ENCODE results near the gene VAPA.
"Not testable (repeated sequence)": the region's sequence is repeated elsewhere in the genome, so short reads cannot be mapped to it uniquely, and the experiment has no call there.

VAPA gene

DNA sequence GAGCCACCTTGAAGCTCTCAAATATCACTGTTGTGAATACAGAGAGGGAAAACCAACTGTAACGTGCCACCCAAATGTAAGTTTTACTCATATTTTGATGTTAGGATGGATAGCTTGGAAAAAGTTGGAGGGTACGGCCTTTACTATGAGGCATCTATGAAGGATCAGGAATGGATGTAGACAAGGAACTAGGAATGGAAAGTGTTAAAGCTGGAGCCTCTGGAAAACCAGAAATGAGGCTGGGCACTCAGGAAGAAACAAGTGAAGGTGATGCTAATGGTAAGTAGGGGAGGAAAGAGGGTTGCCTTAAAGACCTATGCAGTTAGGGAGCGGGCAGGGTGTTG lies 27.8 kb upstream of the VAPA start:
- DNase-seq (ENCODE audit: low spot score): no peak

DNA sequence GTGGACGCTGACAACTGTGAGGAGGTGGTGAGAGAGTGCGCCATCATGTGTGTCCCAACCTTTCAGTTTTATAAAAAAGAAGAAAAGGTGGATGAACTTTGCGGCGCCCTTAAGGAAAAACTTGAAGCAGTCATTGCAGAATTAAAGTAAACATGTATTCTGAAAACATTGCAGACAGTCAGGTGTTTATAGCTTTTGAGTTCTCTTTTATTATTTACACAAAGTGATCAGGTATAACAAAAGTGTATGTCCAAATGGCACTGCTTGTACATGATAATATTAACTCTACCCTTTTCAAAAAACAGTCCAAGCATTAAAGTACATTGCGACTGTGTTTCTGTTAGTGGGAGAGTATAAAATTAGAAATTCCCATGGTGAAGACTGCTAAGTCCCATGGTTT lies 25.8 kb upstream of the VAPA start:
- no peak for DNase-seq (ENCODE audit: low spot score)

DNA sequence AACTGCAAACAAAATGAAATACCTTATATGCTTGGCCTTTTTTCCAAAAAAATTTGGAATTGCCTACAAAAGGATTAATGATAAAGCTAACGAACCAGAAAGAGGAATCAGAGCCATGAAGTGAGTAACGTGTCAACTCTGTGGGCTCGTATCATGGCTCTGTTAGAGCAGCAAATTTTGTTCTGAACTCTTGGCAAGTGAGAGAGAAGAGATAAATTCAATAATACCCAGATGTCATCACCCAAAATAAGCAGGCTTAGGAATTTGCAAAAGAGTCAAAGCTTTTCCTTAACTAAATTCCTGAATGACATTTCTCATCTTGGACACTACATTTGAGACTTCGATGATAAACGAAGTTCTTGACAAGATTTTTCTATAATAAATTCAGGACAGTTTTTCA lies 23.6 kb upstream of the VAPA start:
- no peak for DNase-seq (ENCODE audit: low spot score)

DNA sequence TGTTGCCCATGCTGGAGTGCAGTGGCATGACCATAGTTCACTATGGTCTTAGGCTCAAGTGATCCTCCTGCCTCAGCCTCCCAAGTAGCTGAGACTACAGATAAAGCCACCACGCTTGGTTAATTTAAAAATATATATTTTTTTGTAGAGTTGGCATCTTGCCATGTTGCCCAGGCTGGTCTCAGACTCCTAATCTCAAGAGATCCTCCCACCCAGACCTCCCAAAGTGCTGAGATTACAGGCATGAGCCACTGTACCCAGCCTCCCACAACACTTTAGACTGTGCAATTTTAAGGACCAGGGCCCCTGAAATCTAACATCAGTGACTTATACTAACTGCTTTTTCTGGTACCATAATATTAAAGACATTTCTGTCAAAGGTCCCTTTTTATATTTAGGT lies 22.9 kb upstream of the VAPA start:
- DNase-seq (ENCODE audit: low spot score): no peak

DNA sequence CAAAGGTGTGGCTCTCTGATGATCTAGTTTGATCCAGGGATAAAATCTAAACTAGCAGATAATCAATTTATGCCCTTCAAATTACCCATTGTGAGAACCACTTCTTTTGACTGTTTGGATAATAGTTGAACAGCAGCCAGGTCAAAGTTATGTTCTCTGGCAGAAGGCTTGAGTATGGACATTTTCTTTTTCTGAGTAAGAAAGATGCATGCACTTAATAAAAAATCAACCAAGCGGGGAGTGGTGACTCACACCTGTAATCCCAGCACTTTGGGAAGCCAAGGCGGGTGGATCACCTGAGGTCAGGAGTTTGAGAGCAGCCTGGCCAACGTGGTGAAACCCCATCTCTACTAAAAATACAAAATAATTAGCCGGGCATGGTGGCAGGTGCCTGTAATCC lies 22.3 kb upstream of the VAPA start:
- not testable (repeated sequence) for DNase-seq (ENCODE audit: low spot score)

DNA sequence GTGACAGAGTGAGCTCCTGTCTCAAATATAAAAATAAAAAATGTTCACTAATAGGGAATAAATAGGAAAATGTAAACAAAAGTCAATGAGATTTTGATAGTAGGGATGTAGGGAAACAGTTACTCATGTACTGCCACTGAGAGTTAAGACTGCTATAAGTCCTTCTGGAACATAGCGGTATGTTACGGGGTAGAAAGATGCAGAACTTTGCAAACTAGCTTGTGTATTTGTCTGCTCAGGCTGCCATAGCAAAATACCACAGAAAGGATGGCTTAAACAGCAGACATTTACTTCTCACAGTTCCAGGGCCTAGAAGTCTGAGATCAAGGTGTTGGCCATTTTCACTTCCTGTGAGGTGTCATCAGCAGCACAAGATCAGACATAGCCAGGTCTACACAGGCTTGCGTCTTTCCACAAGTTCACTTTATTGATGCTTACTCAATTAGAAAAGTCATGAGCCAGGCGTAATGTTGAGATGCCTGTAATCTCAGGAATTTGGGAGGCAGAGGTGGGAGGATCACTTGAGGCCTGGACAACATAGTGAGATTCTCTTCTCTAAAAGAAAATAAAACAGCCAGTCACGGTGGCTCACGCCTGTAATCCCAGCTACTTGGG lies 19.3 kb upstream of the VAPA start:
- DNase-seq (ENCODE audit: low spot score): no peak

DNA sequence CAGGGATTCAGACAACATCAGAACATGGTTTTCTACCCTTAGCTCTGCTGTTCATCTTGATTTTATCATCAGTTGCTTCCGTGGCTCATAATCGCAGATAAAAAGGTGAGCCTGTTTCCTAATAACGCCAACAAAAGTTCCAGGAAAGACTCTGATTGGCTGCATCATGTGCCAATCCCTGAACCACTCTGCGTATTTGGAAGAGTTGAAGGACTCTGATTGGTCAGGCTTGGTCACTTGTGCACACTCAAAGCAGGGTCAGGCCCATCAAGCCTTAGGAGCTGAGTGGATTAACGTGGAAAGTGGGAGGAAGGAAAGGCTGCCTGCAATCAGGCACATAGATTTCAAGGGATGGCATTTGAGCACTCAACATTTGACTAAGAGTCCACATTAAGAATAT lies 16.7 kb upstream of the VAPA start:
- no peak for DNase-seq (ENCODE audit: low spot score)

DNA sequence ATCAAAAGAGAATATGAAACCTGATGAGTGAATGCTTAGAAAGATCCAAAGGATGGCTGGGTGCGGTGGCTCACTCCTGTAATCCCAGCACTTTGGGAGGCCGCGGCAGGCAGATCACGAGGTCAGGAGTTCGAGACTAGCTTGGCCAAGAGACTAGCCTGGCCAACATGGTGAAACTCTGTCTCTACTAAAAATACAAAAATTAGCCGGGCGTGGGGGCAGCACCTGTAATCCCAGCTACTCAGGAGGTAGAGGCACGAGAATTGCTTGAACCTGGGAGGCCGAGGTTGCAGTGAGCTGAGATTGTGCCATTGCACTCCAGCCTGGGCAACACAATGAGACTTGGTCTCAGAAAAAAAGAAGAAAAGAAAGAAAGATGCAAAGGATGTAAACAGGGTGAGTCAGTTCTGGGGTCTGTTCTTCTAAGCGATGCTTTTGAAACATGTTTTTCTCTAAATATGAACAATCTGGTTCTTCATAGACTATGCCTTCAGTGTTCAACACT lies 16.0 kb upstream of the VAPA start:
- not testable (repeated sequence) for DNase-seq (ENCODE audit: low spot score)

DNA sequence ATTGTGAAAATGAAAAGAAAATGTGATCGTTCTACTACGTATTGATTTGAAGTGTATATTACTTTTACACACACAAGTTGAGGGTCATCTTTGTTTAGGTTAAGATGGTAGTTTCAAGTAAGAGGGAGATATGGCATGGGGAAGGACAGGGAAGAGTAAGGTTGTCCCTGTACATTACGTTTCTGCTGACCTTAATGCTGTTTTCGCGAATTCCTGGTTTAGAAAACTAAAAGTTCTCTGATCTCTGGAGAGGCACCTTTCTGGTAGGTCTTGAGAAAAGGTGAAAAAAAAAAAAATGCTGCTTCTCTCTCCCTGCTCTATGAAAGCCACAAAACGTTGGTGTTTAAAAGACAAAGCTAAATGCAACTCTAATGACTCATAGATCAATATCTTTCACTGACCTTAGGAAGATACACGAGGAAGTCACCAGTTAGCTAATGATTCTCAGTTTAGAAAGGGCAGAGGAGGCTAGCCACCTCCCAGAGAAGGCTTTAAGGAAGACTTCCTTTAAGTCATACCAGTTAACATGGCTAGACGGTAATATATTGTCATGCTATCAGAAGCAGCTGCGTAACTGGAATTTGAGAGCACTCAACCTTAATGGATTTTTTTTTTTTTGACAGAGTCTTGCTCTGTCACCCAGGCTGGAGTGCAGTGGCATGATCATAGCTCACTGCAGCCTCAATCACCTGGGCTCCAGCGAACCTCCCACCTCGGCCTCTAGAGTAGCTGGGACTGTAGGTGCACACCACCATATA lies 14.8 kb upstream of the VAPA start:
- no peak for DNase-seq (ENCODE audit: low spot score)

DNA sequence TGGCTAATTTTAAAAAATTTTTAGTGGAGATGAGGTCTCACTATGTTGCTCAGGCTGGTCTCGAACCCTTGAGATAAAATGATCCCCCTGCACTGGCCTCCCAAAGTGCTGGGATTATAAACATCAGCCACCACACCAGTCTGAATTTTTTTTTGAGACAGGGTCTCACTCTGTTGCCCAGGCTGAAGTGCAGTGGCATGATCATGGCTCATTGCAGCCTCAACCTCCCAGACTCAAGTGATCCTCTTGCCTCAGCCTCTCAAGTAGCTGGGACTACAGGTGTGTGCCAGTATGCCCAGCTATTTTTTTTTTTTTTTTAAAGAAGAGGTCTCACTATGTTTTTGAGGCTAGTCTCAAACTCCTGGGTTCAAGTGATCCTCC lies 14.3 kb upstream of the VAPA start:
- not testable (repeated sequence) for DNase-seq (ENCODE audit: low spot score)

DNA sequence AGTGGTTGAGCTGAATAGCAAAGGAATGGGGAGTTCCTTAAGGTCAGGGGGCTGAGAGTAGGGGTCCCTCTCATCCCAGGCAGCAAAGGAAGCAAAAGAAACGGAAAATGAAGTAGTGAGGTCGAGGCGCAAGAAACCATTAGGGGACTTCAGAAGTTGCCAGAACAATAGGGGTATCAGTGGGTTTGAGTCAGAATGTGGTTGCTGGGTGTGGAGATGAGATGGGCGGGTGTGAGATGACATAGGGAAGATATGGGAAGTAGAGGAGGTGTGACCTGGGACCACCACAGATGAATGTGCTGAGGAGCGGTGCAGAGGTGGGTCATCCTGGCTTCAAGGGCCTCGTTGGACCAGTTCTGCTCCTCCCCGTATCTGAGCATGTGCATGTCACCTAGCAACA lies 13.1 kb upstream of the VAPA start:
- DNase-seq (ENCODE audit: low spot score): no peak

DNA sequence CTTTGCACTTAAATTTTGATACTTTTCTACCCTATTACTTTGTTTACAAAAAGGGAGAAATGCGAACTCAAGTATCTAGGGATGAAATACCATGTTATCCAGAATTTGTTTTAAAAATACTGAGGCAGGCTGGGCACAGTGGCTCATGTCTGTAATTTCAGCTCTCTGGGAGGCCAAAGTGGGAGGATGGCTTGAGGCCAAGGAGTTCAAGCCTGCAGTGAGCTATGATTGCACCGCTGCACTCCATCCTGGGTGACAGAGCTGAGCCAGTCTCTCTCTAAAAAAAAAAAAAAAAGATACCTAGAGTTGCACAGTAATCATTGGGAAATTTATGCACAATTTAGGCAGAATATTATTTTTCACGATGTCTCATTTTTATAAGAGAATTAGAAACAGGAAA lies 12.4 kb upstream of the VAPA start:
- no peak for DNase-seq (ENCODE audit: low spot score)

DNA sequence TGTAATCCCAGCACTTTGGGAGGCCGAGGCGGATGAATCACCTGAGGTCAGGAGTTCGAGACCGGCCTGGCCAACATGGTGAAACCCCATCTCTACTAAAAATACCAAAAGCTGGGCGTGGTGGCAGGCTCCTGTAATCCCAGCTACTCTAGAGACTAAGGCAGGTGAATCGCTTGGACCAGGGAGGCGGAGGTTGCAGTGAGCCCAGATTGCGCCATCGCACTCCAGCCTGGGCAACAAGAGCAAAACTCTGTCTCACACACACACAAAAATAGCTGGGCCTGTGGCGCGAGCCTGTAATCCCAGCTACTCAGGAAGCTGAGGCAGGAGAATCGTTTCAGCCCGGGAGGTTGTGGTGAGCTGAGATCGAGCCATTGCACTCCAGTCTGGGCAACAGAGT lies 11.6 kb upstream of the VAPA start:
- not testable (repeated sequence) for DNase-seq (ENCODE audit: low spot score)

DNA sequence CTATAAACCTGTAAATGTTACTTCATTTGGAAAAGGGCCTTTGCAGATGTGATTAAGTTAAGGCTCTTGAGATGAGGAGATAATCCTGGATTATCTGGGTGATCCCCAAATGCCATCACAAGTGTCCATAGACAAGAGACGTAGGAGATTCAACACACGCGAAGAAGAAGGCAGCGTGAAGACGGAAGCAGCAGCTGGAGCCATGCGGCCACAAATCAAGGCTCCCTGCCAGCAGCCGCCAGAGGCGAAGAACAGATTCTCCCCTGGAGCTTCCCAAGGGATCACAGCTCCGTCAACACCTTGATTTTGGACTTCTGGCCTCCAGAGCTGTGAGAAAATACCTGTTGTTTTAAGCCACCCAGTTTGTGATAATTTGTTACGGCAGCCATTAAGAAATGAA lies 11.0 kb upstream of the VAPA start:
- no peak for DNase-seq (ENCODE audit: low spot score)

DNA sequence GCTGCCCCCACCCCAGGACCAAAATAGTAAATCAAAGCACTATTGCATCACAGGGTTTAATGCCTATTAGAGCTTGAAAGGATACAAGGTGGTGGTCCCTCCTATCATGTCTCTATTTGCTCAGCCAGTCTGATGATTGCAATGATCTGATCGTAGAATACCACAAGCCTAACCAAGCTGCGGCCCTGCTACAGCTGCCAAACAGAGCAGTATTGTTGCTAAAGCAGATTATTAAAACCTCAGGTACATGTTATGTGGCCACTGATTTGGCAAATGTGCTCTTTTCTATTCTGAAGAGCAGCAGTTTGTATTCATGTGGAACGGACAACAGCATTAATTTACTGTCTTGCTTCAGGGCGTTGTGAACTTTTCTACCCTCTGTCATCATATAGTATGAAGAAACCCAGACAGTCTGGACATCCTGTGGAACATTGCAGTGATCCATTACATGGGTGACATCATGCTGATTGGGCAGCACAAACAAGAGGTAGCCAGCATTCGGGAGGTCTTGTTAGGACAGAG lies 8.4 kb upstream of the VAPA start:
- DNase-seq (ENCODE audit: low spot score): no peak

DNA sequence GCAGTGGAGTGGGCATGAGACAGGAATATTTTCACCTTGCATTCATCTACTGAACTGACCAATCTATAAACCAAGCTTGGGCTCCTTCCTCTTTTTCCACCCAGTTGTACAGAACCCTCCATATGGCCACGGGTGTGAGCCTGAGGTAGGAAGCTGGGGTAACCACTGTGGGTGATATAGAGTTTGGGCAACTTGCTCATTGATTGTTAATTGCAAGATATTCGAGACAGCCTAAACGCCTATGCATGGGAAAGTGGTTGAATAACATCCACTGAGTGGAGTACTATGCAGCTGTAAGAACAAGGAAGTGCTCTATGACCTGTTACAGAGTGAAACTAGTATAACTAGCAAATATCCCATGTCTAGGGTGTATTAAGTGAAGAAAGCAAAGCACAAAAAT lies 7.3 kb upstream of the VAPA start:
- DNase-seq (ENCODE audit: low spot score): no peak

DNA sequence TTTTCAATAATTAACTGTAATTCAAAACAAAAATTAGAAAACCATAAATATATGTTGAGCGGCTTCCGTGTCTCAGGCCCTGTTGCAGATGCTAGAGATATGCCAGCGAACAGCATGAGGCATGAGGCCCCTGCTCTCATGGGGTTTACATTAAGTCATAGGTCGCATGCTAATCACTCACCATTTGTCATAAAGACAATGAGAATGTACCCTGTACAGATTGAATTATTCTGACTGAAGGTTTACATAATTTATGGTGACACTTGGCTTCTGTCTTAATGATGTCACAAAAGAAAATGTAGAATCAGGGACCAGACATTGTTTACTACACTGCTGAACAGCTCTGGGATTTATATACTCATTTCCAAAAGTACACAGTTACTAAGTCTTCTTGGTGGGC lies 5.9 kb upstream of the VAPA start:
- no peak for DNase-seq (ENCODE audit: low spot score)

DNA sequence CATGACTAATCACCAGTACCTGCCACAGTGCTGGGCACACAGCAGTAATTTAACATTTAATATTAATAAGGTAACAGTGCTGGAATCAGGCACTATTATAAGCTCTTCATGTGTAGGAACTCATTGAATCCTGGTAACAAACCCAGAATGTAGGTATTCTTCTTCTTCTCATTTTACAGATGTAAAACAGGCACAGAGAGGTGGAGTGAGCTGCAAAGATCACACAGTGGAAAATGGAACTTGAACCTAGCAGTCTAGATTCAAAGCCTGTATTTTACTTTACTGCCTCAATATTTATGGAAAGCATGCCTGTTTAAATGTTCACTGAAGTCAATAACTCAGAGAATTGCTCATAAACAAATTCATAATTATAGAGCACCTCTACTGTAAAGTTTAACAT lies 3.7 kb upstream of the VAPA start:
- DNase-seq (ENCODE audit: low spot score): no peak

DNA sequence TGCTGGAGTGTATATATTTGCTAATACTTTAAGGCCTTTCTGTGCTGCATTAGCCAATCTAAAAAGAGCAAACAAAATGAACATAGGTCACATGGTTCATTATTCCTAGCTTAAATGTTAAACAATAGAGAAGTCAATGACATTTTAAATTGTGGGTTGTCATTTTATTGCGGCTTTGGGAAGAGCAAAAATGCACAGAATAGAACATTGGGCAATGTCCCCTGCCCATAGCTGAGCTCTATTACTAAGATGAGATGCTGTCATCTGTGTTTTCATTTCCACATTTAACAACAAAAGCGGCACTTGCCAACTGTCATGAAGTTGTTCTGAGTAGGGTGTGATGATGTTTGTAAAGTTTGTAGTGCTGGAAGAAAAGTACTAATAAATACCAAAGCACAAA lies 3.2 kb upstream of the VAPA start:
- DNase-seq (ENCODE audit: low spot score): no peak

DNA sequence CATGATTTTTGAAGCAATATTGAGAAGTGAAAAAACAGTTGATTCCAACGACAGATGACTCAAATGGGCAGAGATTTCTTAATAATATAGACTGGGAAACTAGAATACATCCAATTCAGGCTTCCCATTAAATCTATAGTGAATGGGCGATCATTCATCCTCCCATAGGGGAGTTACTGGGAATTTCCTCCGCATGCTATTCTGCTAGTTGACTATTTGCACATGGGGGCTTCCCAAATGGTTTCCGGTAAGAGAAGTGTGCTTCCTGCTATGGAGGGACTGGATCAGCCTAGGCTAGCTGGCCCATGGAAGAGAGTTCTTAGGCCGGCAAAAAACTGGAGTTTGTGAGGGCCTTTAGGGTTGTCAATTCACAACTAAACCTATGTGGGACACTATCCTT lies 2.6 kb upstream of the VAPA start:
- DNase-seq (ENCODE audit: low spot score): no peak

DNA sequence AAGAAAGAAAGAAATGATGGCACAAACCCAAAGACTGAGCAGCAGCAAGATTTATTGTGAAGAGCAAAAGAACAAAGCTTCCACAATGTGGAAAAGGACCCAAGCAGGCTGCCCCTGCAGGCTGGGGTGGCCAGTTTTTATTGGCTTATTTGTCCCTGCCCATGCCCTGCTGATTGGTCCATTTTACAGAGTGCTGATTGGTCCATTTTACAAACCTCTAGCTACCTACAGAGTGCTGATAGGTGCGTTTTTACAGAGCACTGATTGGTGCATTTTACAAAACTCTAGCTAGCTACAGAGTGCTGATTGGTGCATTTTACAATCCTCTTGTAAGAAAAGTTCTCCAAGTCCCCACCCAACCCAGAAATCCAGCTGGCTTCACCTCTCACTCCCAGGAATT lies 1.5 kb upstream of the VAPA start:
- not testable (repeated sequence) for DNase-seq (ENCODE audit: low spot score)

DNA sequence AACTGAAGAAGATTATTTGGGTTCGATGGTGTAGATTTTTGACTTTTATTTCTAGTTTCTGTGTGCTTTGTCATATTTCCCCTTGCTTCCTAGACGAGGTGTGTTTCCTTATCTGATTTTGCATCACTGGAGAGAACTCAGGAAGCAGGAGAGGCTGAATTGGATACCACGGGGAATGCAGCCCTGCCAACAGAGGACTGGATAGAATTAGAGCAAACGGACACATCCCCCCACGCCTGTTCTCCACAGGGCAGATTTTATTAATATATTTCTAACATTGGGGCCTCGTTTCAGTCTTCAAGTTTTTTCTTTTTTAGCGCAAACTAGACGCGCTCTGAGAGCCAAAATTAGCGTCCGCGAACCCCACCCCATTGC lies 678 bp upstream of the VAPA start:
- DNase-seq (ENCODE audit: low spot score): no peak

DNA sequence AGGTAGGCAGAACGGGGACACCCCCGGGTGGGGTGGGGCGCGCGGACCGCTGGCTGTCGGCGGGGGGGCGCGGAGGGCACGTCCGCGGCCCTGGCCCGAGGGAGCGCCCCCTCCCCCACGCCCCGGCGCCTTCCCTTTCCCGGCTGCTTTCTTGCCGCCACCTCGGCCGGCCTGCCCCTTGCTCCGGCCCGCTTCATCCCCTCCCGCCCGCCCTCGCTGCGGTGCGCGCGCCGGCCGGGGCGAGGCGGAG lies 443 bp downstream of the VAPA start:
- DNase-seq (ENCODE audit: low spot score): no peak

DNA sequence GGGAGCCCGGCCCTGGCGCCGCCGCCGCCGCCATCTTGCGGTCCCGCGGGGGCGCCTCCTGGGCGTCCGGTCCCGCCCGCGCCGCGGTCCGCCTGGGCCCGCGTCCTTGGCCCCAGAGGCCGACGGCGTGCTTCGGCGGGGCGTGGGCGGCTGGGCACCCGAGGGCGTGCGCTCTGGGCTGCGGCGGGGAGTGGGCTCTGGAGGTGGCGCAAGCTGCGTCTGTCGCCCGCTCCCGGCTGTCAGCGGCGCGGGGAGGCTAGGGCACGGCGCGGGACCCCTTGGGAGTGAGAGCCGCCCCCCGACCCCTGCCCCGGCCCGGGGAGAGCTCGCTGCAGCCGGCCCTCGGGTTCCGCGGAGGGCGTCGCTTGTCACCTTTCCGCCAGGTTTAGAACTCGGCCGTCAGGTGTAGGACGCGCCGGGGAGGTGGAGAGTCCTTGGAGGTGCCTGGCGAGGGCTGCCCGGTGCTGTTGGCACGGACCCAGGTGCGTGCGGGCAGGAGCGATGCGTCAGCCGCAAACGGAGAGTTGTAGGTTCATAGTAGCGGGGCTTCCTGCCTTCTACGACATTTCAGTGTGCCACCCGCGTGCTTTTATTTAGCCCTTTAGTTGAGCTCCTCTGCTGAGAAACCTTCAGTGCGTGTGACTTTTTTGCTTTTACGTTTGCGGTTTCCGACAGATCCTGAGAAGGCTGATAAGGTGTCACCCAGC lies 921 bp downstream of the VAPA start:
- DNase-seq (ENCODE audit: low spot score): no peak
